ENCODE measurements around the gene TMEM232. TPM values are rescaled to one million over a fixed set of nuclear protein-coding genes. Genes with fewer than 3 reads are reported as not detected.

The TMEM232 gene
- total and polyA plus RNA-seq, 4 donors, result 3.4 to 28.3 (median 9.3) TPM

GRCh38 chr5:110751902-110752762, 25.7 kb upstream of the TMEM232 start:
- Histone ChIP-seq H3K9me3 (ENCODE audit: control insufficient read depth in 4 of 4, insufficient read depth in 3 of 4, low read length in 3 of 4) (no peaks in the 10 kb centered on the region), H3K27ac (ENCODE audit: low read depth in 1 of 2, low read length in 1 of 2) (no peak overlapping the region), H3K4me1 (ENCODE audit: control insufficient read depth in 5 of 5, insufficient read depth in 5 of 5, low read length in 5 of 5) (no peaks in the 10 kb centered on the region), H3K27me3 (ENCODE audit: control insufficient read depth in 3 of 3, insufficient read depth in 3 of 3, low read length in 2 of 3) (no peaks in the 10 kb centered on the region), H3K36me3 (ENCODE audit: control insufficient read depth in 4 of 4, insufficient read depth in 4 of 4, low read length in 4 of 4) (peaks cover 0 to 7% (median 2%) of the 10 kb centered on the region in 4 donors), H3K9ac (ENCODE audit: insufficient read depth in 1 of 2, low read length in 2 of 2) (no peak overlapping the region), H3K4me3 (no peak overlapping the region)
- DNase-seq (no peak), ATAC-seq (ENCODE audit: insufficient read depth, low FRiP score) (no peak)
- no peak for TF ChIP-seq CTCF (IDR thresholded peaks at IDR 0.05; ENCODE audit: control extremely low read depth, extremely low read depth)
- WGBS, 2 donors, result 74 to 87% methylated on average over 8 of the region's 8 CpGs

DNA sequence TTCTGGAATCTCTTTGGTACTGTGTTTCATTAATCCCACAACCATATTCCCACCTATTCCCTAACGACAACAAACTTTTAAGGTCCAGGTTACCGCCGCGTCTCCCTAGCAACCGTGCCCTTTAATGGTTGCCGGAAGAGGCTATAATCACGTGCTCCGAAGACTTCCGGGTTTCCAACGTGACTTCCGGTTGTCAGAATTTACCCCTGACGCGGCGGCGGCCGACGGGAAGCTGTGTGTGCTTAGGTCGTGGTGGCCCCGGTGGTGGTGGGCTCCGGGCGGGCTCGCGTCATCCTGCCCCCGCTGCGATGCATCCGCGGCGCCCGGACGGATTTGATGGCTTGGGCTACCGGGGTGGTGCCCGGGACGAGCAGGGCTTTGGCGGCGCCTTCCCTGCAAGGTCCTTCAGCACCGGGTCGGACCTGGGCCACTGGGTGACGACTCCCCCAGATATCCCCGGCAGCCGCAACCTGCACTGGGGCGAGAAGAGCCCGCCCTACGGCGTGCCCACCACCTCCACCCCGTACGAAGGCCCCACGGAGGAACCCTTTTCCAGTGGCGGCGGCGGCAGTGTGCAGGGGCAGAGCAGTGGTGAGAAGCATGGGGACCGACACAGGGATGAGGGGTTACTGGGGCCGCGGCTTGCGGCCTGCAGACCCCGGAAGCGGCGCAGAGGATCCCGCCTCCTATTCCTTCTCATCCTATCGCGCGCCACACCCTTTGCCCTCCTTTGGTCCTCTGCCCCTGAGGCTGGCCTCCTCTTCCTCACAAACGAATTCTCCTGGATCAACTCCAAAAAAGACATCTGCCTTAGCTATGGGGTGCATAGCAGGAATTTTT, 12.6 kb upstream of the TMEM232 start, which contains the start of gene SLC25A46:
Gene SLC25A46 (plus strand): TSS at position 196 of the 840 bp plus-strand sequence. CDS start 113 bp downstream, at position 309.
- no peaks in the 10 kb centered on the region for H3K27me3 ChIP-seq (ENCODE audit: control insufficient read depth in 3 of 3, insufficient read depth in 3 of 3, low read length in 2 of 3)
- peak within 1 kb of the TSS; percentile 88 to 99 for H3K27ac ChIP-seq (ENCODE audit: low read depth in 1 of 2, low read length in 1 of 2)
- no peaks in the 10 kb centered on the region for H3K36me3 ChIP-seq (ENCODE audit: control insufficient read depth in 4 of 4, insufficient read depth in 4 of 4, low read length in 4 of 4)
- no peaks in the 10 kb centered on the region for H3K9me3 ChIP-seq (ENCODE audit: control insufficient read depth in 4 of 4, insufficient read depth in 3 of 4, low read length in 3 of 4)
- H3K4me1 ChIP-seq (ENCODE audit: control insufficient read depth in 5 of 5, insufficient read depth in 5 of 5, low read length in 5 of 5), result peaks cover 0 to 20% (median 6%) of the 10 kb centered on the region in 5 donors
- no peak for TF ChIP-seq CTCF (IDR thresholded peaks at IDR 0.05; ENCODE audit: control extremely low read depth, extremely low read depth)
- ATAC-seq (ENCODE audit: insufficient read depth, low FRiP score) (peak; percentile 96), DNase-seq (peak; percentile 91 to 95 (median 95))
- H3K4me3 ChIP-seq, result peak within 1 kb of the TSS; percentile 100
- peak within 1 kb of the TSS; percentile 37 to 76 for H3K9ac ChIP-seq (ENCODE audit: insufficient read depth in 1 of 2, low read length in 2 of 2)
- WGBS, 2 donors, result 0% methylated on average over 51 to 62 of the region's 62 CpGs

DNA sequence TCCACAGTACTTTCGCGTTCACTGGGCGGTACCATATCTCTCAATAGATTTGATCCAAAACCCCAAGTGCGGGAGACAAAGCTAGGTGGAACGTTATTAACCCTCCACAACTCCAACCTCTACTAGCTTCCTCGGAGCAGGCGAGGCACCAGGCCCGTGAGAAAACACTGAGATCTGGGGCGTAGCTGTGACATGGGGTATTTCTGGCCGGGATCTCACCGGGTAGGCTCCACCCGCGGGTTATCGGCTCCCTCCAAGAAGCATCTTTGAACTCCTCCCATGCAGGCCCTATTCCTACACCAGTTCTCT, 12.0 kb upstream of the TMEM232 start:
- no peak for DNase-seq
- Histone ChIP-seq H3K9me3 (ENCODE audit: control insufficient read depth in 4 of 4, insufficient read depth in 3 of 4, low read length in 3 of 4) (no peaks in the 10 kb centered on the region), H3K36me3 (ENCODE audit: control insufficient read depth in 4 of 4, insufficient read depth in 4 of 4, low read length in 4 of 4) (no peaks in the 10 kb centered on the region), H3K27ac (ENCODE audit: low read depth in 1 of 2, low read length in 1 of 2) (peak overlapping the region; percentile 62 to 99), H3K9ac (ENCODE audit: insufficient read depth in 1 of 2, low read length in 2 of 2) (peak overlapping the region; percentile 37 to 76), H3K4me3 (peak overlapping the region; percentile 100), H3K4me1 (ENCODE audit: control insufficient read depth in 5 of 5, insufficient read depth in 5 of 5, low read length in 5 of 5) (peaks cover 0 to 20% (median 6%) of the 10 kb centered on the region in 5 donors), H3K27me3 (ENCODE audit: control insufficient read depth in 3 of 3, insufficient read depth in 3 of 3, low read length in 2 of 3) (no peaks in the 10 kb centered on the region)
- peak; percentile 71 for ATAC-seq (ENCODE audit: insufficient read depth, low FRiP score)
- 0 to 1% methylated on average over 14 of the region's 14 CpGs for WGBS, 2 donors
- no peak for TF ChIP-seq CTCF (IDR thresholded peaks at IDR 0.05; ENCODE audit: control extremely low read depth, extremely low read depth)
